Measurements from ENCODE around the gene PECR. TPM values are rescaled to one million over a fixed set of nuclear protein-coding genes. Genes with fewer than 3 reads are reported as not detected.
A peak's percentile ranks its signal among the peaks of the same experiment; 100 is the strongest.

Gene PECR
- total and polyA plus RNA-seq, 2 of the 13 experiments (the other 11 are each of a cell fraction or from before 2014, with no cell fraction given), result 151 to 153 TPM

DNA sequence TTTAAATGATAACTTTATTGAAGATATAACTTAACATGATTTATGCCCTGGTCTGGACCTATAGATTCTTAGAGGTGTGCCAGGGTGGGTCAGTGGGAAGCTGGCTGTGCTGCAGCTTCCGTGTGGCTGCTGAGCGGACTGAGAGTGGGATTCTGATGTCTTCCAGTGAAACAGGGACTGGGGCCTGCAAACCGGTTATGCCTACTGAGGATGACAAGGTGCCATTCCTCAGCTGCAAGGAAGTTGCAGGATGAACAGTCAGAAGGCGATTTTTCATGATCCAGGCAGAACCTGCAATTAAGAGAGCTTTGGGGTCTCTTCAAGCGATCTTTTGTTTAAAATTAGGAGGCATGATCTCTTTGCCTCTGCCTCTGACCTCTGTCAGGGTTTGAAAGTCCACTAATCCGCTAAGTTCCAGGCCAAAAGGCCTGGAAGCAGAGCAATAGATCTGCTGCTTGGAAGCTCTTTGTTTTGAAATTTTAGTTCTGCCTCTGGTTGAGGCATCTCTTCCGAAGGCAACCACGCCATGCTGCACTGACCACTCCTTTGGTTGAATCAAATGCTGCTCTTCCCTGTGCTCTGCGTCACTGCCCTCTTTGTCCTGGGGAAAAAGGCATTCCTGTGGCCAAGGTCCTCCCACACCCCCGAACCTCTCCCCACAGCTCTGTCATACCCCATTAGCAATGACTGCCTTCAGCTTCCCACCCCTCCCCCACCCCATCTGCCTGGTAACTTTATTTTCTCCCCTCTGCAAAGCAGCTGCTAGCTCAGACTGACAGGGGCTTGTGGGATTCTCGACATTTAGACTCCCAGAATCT is 2.1 kb upstream of the PECR start (continued):
- TF ChIP-seq, protein P1, sequence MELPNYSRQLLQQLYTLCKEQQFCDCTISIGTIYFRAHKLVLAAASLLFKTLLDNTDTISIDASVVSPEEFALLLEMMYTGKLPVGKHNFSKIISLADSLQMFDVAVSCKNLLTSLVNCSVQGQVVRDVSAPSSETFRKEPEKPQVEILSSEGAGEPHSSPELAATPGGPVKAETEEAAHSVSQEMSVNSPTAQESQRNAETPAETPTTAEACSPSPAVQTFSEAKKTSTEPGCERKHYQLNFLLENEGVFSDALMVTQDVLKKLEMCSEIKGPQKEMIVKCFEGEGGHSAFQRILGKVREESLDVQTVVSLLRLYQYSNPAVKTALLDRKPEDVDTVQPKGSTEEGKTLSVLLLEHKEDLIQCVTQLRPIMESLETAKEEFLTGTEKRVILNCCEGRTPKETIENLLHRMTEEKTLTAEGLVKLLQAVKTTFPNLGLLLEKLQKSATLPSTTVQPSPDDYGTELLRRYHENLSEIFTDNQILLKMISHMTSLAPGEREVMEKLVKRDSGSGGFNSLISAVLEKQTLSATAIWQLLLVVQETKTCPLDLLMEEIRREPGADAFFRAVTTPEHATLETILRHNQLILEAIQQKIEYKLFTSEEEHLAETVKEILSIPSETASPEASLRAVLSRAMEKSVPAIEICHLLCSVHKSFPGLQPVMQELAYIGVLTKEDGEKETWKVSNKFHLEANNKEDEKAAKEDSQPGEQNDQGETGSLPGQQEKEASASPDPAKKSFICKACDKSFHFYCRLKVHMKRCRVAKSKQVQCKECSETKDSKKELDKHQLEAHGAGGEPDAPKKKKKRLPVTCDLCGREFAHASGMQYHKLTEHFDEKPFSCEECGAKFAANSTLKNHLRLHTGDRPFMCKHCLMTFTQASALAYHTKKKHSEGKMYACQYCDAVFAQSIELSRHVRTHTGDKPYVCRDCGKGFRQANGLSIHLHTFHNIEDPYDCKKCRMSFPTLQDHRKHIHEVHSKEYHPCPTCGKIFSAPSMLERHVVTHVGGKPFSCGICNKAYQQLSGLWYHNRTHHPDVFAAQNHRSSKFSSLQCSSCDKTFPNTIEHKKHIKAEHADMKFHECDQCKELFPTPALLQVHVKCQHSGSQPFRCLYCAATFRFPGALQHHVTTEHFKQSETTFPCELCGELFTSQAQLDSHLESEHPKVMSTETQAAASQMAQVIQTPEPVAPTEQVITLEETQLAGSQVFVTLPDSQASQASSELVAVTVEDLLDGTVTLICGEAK (IDR thresholded peaks at IDR 0.05), result no peak
- TF ChIP-seq, protein P1 (CRISPR knock-in tag; IDR thresholded peaks at IDR 0.05), result peak; percentile 64; the same call in 1 of the 2 replicates
- TF ChIP-seq ZFY (CRISPR knock-in tag; IDR thresholded peaks at IDR 0.05) (peak; percentile 40; the same call in 1 of the 2 replicates), FOXO1 (CRISPR knock-in tag; IDR thresholded peaks at IDR 0.05) (no peak), YY1 (IDR thresholded peaks at IDR 0.05; ENCODE audit: insufficient read depth, insufficient replicate concordance, low read depth, low read length) (peak; percentile 60), HOXA3 (CRISPR knock-in tag; IDR thresholded peaks at IDR 0.05) (peak; percentile 37; the same call in 1 of the 2 replicates), CENPX (CRISPR knock-in tag; IDR thresholded peaks at IDR 0.05) (no peak)
- TF ChIP-seq, protein P2, sequence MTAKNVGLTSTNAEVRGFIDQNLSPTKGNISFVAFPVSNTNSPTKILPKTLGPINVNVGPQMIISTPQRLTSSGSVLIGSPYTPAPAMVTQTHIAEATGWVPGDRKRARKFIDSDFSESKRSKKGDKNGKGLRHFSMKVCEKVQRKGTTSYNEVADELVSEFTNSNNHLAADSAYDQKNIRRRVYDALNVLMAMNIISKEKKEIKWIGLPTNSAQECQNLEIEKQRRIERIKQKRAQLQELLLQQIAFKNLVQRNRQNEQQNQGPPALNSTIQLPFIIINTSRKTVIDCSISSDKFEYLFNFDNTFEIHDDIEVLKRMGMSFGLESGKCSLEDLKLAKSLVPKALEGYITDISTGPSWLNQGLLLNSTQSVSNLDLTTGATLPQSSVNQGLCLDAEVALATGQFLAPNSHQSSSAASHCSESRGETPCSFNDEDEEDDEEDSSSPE (CRISPR knock-in tag; IDR thresholded peaks at IDR 0.05), result no peak
- TF ChIP-seq, protein P3, sequence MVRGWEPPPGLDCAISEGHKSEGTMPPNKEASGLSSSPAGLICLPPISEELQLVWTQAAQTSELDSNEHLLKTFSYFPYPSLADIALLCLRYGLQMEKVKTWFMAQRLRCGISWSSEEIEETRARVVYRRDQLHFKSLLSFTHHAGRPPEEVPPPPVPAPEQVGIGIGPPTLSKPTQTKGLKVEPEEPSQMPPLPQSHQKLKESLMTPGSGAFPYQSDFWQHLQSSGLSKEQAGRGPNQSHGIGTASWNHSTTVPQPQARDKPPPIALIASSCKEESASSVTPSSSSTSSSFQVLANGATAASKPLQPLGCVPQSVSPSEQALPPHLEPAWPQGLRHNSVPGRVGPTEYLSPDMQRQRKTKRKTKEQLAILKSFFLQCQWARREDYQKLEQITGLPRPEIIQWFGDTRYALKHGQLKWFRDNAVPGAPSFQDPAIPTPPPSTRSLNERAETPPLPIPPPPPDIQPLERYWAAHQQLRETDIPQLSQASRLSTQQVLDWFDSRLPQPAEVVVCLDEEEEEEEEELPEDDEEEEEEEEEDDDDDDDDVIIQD (CRISPR knock-in tag; IDR thresholded peaks at IDR 0.05; ENCODE audit: low read depth), result 0 out of 2 replicates have a peak, but pooled peaks have one; percentile 49
- TF ChIP-seq, protein P4, sequence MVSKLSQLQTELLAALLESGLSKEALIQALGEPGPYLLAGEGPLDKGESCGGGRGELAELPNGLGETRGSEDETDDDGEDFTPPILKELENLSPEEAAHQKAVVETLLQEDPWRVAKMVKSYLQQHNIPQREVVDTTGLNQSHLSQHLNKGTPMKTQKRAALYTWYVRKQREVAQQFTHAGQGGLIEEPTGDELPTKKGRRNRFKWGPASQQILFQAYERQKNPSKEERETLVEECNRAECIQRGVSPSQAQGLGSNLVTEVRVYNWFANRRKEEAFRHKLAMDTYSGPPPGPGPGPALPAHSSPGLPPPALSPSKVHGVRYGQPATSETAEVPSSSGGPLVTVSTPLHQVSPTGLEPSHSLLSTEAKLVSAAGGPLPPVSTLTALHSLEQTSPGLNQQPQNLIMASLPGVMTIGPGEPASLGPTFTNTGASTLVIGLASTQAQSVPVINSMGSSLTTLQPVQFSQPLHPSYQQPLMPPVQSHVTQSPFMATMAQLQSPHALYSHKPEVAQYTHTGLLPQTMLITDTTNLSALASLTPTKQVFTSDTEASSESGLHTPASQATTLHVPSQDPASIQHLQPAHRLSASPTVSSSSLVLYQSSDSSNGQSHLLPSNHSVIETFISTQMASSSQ (IDR thresholded peaks at IDR 0.05; ENCODE audit: low read depth), result no peak
- TF ChIP-seq, protein P4 (CRISPR knock-in tag; IDR thresholded peaks at IDR 0.05; ENCODE audit: borderline replicate concordance), result no peak
